HepG2 (cell line): ENCODE results near the gene ZNF333. TPM values are rescaled to one million over a fixed set of nuclear protein-coding genes. Genes with fewer than 3 reads are reported as not detected.

Experiments used
- ATAC-seq: fragments of 200-7000 bp; cut with Tn5 transposase; 3 replicates; pipeline ENCODE4 v1.9.1; 2020; ENCODE audit warnings: mild to moderate bottlenecking, moderate library complexity
- BruUV-seq: library from RNA; stranded (reverse); fragments of 400-500 nt; replicated peaks from 2 replicates; lab custom pipeline; 2021; lab: Mats Ljungman, UMichigan
- CTCF ChIA-PET: fragments of 300-600 bp; formaldehyde crosslinking; extraction: SDS; loops from one replicate; lab custom pipeline; 2021; ENCODE audit warnings: low total read pairs, inconsistent platforms, low intra/inter-chr PET ratio; lab: Yijun Ruan, JAX
- POLR2A ChIA-PET: fragments of 350-600 bp; sonication (Branson Sonifier 250); formaldehyde crosslinking; loops from one replicate; lab custom pipeline; 2020; ENCODE audit warnings: antibody characterized with exemption, inconsistent platforms; lab: Yijun Ruan, JAX
- DNase-seq: peaks from one replicate; pipeline ENCODE4 v3.0.0-alpha.2; 2015; ENCODE audit warnings: low spot score
- FAIRE-seq: peaks from 3 replicates; lab custom pipeline; 2011; peaks lifted over from hg19 to GRCh38; lab: Jason Lieb, UNC
- H2AFZ ChIP-seq: one replicate; pipeline ENCODE4 v1.6.1; 2011; ENCODE audit warnings: low read length, inconsistent platforms
- H3K27ac ChIP-seq: fragments of 300-600 bp; 3 replicates; pipeline ENCODE4 v1.8.0; 2011; ENCODE audit warnings: mixed run types, mild to moderate bottlenecking, mixed read lengths, low read length, inconsistent platforms; ENCODE audit not compliant: insufficient read depth; ENCODE audit errors: extremely low read length
- H3K27me3 ChIP-seq, 2 experiments: fragments of 200-600 bp in 1 of 2; 2 replicates in 1 of 2; 3 replicates in 1 of 2; pipeline versions ENCODE4 v1.6.0 to v1.8.0; 2011; ENCODE audit warnings: low read length in 2 of 2, mild to moderate bottlenecking in 2 of 2, moderate library complexity in 2 of 2, inconsistent platforms in 1 of 2; ENCODE audit not compliant: insufficient read depth in 2 of 2, control insufficient read depth in 1 of 2
- H3K36me3 ChIP-seq, 2 experiments: fragments of 200-600 bp in 1 of 2; replicated peaks in 1 of 2; 2 replicates in 1 of 2; 3 replicates in 1 of 2; pipeline versions ENCODE4 v1.5.1 to v1.8.0; 2011; ENCODE audit warnings: low read length in 2 of 2, inconsistent platforms in 1 of 2; ENCODE audit not compliant: insufficient read depth in 2 of 2, control insufficient read depth in 1 of 2
- H3K4me1 ChIP-seq: 2 replicates; pipeline ENCODE4 v1.5.1; 2012; ENCODE audit warnings: low read length, inconsistent platforms; ENCODE audit not compliant: insufficient read depth
- H3K4me2 ChIP-seq: 2 replicates; pipeline ENCODE4 v1.6.0; 2011; ENCODE audit warnings: low read depth, low read length, inconsistent platforms
- H3K4me3 ChIP-seq, 3 experiments: fragments of 200-600 bp in 1 of 3; sonication (generic), shearing (Covaris generic) in 1 of 3; replicated peaks in 1 of 3; 2 replicates each; pipeline ENCODE4 v1.5.1; 2011 to 2016; ENCODE audit warnings: low read length in 3 of 3, inconsistent platforms in 2 of 3, low read depth in 2 of 3, mild to moderate bottlenecking in 2 of 3, control low read depth in 1 of 3, mixed read lengths in 1 of 3; ENCODE audit not compliant: insufficient read depth in 1 of 3
- H3K79me2 ChIP-seq: one replicate; pipeline ENCODE4 v1.6.1; 2011; ENCODE audit warnings: low read length, inconsistent platforms; ENCODE audit not compliant: insufficient read depth
- H3K9ac ChIP-seq: 2 replicates; pipeline ENCODE4 v1.6.0; 2011; ENCODE audit warnings: mild to moderate bottlenecking, low read depth, low read length, inconsistent platforms; ENCODE audit not compliant: insufficient read depth
- H3K9me3 ChIP-seq: 2 replicates; pipeline ENCODE4 v1.5.1; 2012; ENCODE audit warnings: mild to moderate bottlenecking, low read length
- H4K20me1 ChIP-seq: 2 replicates; pipeline ENCODE4 v1.6.0; 2011; ENCODE audit warnings: inconsistent platforms, mild to moderate bottlenecking, low read length, moderate library complexity; ENCODE audit not compliant: insufficient read depth
- CCDC6 ChIP-seq: sonication (generic); formaldehyde crosslinking; IDR thresholded peaks from 2 replicates; pipeline ENCODE4 v1.8.1; 2022; ENCODE audit warnings: mild to moderate bottlenecking, missing genetic modification reagents, moderate library complexity
- CREB1 ChIP-seq, 2 experiments: fragments of 450-650 bp in 1 of 2; IDR thresholded peaks; 2 replicates each; pipeline ENCODE4 v1.6.1; 2016 to 2017; ENCODE audit warnings: control low read depth in 1 of 2, mild to moderate bottlenecking in 1 of 2, missing compliant biosample characterization in 1 of 2, missing genetic modification characterization in 1 of 2
- FOXP1 ChIP-seq, 2 experiments: fragments of 450-650 bp in 1 of 2; IDR thresholded peaks; 2 replicates each; pipeline ENCODE4 v1.6.1; 2017 to 2018; ENCODE audit warnings: antibody characterized with exemption in 1 of 2
- NFKBIZ ChIP-seq: IDR thresholded peaks from 2 replicates; pipeline ENCODE4 v1.6.1; 2018; ENCODE audit warnings: missing genetic modification reagents, missing compliant biosample characterization
- PITX1 ChIP-seq: sonication (generic); formaldehyde crosslinking; IDR thresholded peaks from 2 replicates; pipeline ENCODE4 v1.5.1; 2020; ENCODE audit warnings: mild to moderate bottlenecking, missing genetic modification reagents
- SOX13 ChIP-seq, 3 experiments: fragments of 450-650 bp in 1 of 3; sonication (generic) in 1 of 3; formaldehyde crosslinking in 1 of 3; IDR thresholded peaks in 2 of 3; conservative IDR thresholded peaks in 1 of 3; 2 replicates each; pipeline versions ENCODE4 v1.5.0 to v1.6.1; 2016 to 2020; ENCODE audit warnings: antibody characterized with exemption in 1 of 3, mild to moderate bottlenecking in 1 of 3, missing compliant biosample characterization in 1 of 3, missing genetic modification reagents in 1 of 3, moderate library complexity in 1 of 3
- SP5 ChIP-seq: IDR thresholded peaks from 2 replicates; pipeline ENCODE4 v1.6.1; 2016; ENCODE audit warnings: low read depth, borderline replicate concordance
- SSRP1 ChIP-seq: IDR thresholded peaks from 2 replicates; pipeline ENCODE4 v1.6.1; 2016; ENCODE audit warnings: control low read depth
- STAG1 ChIP-seq: sonication (generic); formaldehyde crosslinking; IDR thresholded peaks from 2 replicates; pipeline ENCODE4 v1.4.0; 2020; ENCODE audit warnings: missing genetic modification reagents
- TBX2 ChIP-seq: sonication (generic); formaldehyde crosslinking; IDR thresholded peaks from 2 replicates; pipeline ENCODE4 v1.5.0; 2020; ENCODE audit warnings: missing genetic modification reagents, mild to moderate bottlenecking, borderline replicate concordance
- ZMYM2 ChIP-seq: sonication (generic); formaldehyde crosslinking; IDR thresholded peaks from 2 replicates; pipeline ENCODE4 v1.8.0; 2022; ENCODE audit warnings: mild to moderate bottlenecking, missing genetic modification reagents
- ZNF124 ChIP-seq: sonication (generic); formaldehyde crosslinking; IDR thresholded peaks from 2 replicates; pipeline ENCODE4 v1.4.0; 2020; ENCODE audit warnings: missing genetic modification reagents
- ZNF563 ChIP-seq: sonication (generic); formaldehyde crosslinking; IDR thresholded peaks from 2 replicates; pipeline ENCODE4 v1.8.0; 2022; ENCODE audit warnings: mild to moderate bottlenecking, moderate library complexity, missing genetic modification reagents
- ZNF572 ChIP-seq: sonication (generic); formaldehyde crosslinking; IDR thresholded peaks from 2 replicates; pipeline ENCODE4 v1.5.1; 2020; ENCODE audit warnings: mild to moderate bottlenecking, missing genetic modification reagents
- ZNF614 ChIP-seq: IDR thresholded peaks from 2 replicates; pipeline ENCODE4 v1.6.1; 2018; ENCODE audit warnings: missing biosample characterization, missing genetic modification reagents, inconsistent platforms, borderline replicate concordance
- ZNF615 ChIP-seq: sonication (generic); formaldehyde crosslinking; IDR thresholded peaks from 2 replicates; pipeline ENCODE4 v1.5.0; 2020; ENCODE audit warnings: mild to moderate bottlenecking, missing genetic modification reagents, borderline replicate concordance
- ZNF713 ChIP-seq: sonication (generic); formaldehyde crosslinking; IDR thresholded peaks from 2 replicates; pipeline ENCODE4 v1.4.0; 2020; ENCODE audit warnings: mild to moderate bottlenecking, missing genetic modification reagents
- ZSCAN29 ChIP-seq: sonication (generic); formaldehyde crosslinking; conservative IDR thresholded peaks from 2 replicates; pipeline ENCODE4 v1.4.0; 2020; ENCODE audit warnings: mild to moderate bottlenecking, missing genetic modification reagents
- WGBS: methylation state at CpG from one replicate; pipeline ENCODE4 v1.1.6; 2017; ENCODE audit warnings: low lambda C conversion rate; 5-methylcytosine and 5-hydroxymethylcytosine counted together
- in situ Hi-C: cut with HindIII; loops from 2 replicates; pipeline ENCODE4 v1.10.0; 2017; ENCODE audit warnings: low pct_unique_long_range_greater_than_20kb; ENCODE audit not compliant: extremely low pct_ligation_motif_present
- intact Hi-C: fragments of 100-400 bp; cut with micrococcal nuclease; formaldehyde crosslinking; loops from one replicate; pipeline ENCODE4 v1.10.0; 2022; ENCODE audit not compliant: unreplicated experiment
- polyA plus RNA-seq, 8 experiments: library from polyadenylated mRNA; depleted of rRNA in 3 of 8; stranded (reverse) in 7 of 8; unstranded in 1 of 8; fragments of >200 nt; fragmentation: Illumina TruSeq in 4 of 8; extraction: Trizol in 4 of 8; gene quantifications; 2 replicates each; pipeline versions ENCODE4 v1.2.1 to v1.2.3, GENCODE V29; 2011 to 2016; ENCODE audit warnings: low read depth in 4 of 8, missing spikeins in 1 of 8, mixed read lengths in 1 of 8; ENCODE audit not compliant: insufficient read depth in 1 of 8
- total RNA-seq, 5 experiments: library from RNA; depleted of rRNA; stranded (reverse); fragments of >200 nt; fragmentation: Illumina TruSeq; extraction: Trizol; gene quantifications; 2 replicates each; pipeline ENCODE4 v1.2.3, GENCODE V29; 2016; ENCODE audit warnings: low read depth in 1 of 5

ZNF333 gene
- total and polyA plus RNA-seq, 2 of the 13 experiments (the other 11 are each of a cell fraction or from before 2014, with no cell fraction given) = 3.4 to 6.4 TPM

- in situ Hi-C loops (no loop called here), intact Hi-C loops (no loop called here)
- ATAC-seq (no peak), DNase-seq (no peak), FAIRE-seq (no peak)
- Histone ChIP-seq H2AFZ (no peak overlapping the region), H3K9me3 (no peaks in the 10 kb centered on the region), H3K79me2 (no peaks in the 10 kb centered on the region), H3K36me3 (no peaks in the 10 kb centered on the region), H4K20me1 (no peaks in the 10 kb centered on the region), H3K4me2 (no peak overlapping the region), H3K27ac (no peak overlapping the region), H3K4me3 (no peak overlapping the region), H3K27me3 (peaks cover 0 to 9% of the 10 kb centered on the region in 2 experiments; a peak in 1 of 5 replicates), H3K4me1 (no peaks in the 10 kb centered on the region), H3K9ac (no peak overlapping the region)
- POLR2A ChIA-PET = no interaction called here
- BruUV-seq = no TSS peak
- 18% methylated on average over 9 of the region's 9 CpGs for WGBS
- CTCF ChIA-PET = no interaction called here
- TF ChIP-seq ZNF713 (CRISPR knock-in tag) (no peak), FOXP1 (IDR thresholded peaks at IDR 0.05) (0 out of 2 replicates have a peak, but pooled peaks have one; percentile 10), FOXP1 (CRISPR knock-in tag; IDR thresholded peaks at IDR 0.05) (no peak), CREB1 (IDR thresholded peaks at IDR 0.05) (peak; percentile 93), CREB1 (CRISPR knock-in tag; IDR thresholded peaks at IDR 0.05) (no peak)
These were observed 11.6 kb upstream of the ZNF333 start for GRCh38 chr19:14678199-14678598.

GRCh38 chr19:14682084-14682483 is 7.8 kb upstream of the ZNF333 start:
- intact Hi-C loops = no loop called here

More at GRCh38 chr19:14682084-14682483, 7.8 kb upstream of the ZNF333 start:
- no peaks in the 10 kb centered on the region for H3K4me1 ChIP-seq
- no peak overlapping the region for H3K27ac ChIP-seq
- no peak overlapping the region for H3K4me3 ChIP-seq
- H3K9me3 ChIP-seq = no peaks in the 10 kb centered on the region
- no peak overlapping the region for H3K4me2 ChIP-seq
- no peak for ATAC-seq
- TF ChIP-seq ZNF563 (CRISPR knock-in tag) (no peak), ZNF124 (CRISPR knock-in tag) (no peak), NFKBIZ (CRISPR knock-in tag) (no peak), CCDC6 (CRISPR knock-in tag) (no peak), ZNF572 (CRISPR knock-in tag) (no peak), ZNF615 (CRISPR knock-in tag) (no peak), ZSCAN29 (no peak), STAG1 (no peak), ZNF614 (CRISPR knock-in tag) (no peak), PITX1 (no peak), SOX13 (IDR thresholded peaks at IDR 0.05) (no peak), SOX13 (CRISPR knock-in tag; conservative IDR thresholded peaks at IDR 0.05 in 1 of 2, IDR thresholded peaks at IDR 0.05 in 1 of 2) (no peak), SP5 (no peak), SSRP1 (CRISPR knock-in tag) (no peak), TBX2 (CRISPR knock-in tag) (no peak), ZMYM2 (CRISPR knock-in tag) (no peak)
- 0% methylated on average over 2 of the region's 2 CpGs for WGBS
- no peaks in the 10 kb centered on the region for H4K20me1 ChIP-seq
- ChIA-PET CTCF (no interaction called here), POLR2A (no interaction called here)
- H3K36me3 ChIP-seq = no peaks in the 10 kb centered on the region
- in situ Hi-C loops = no loop called here
- no peak for FAIRE-seq
- no peaks in the 10 kb centered on the region for H3K79me2 ChIP-seq
- no peaks in the 10 kb centered on the region; a peak in 1 of 5 replicates for H3K27me3 ChIP-seq
- H3K9ac ChIP-seq = no peak overlapping the region
- no peak overlapping the region for H2AFZ ChIP-seq
- no TSS peak for BruUV-seq
- no peak for DNase-seq
